ENCODE results near the gene AFF2. TPM values are rescaled to one million over a fixed set of nuclear protein-coding genes. Genes with fewer than 3 reads are reported as not detected.

Gene AFF2
- total and polyA plus RNA-seq, 12 donors, result 0.07 to 17.9 (median 1.7) TPM

GRCh38 chrX:148698221-148698620, 197.8 kb downstream of the AFF2 start:
- WGBS, 4 donors, result 89 to 99% (median 94%) methylated on average over 3 of the region's 3 CpGs
- Histone ChIP-seq H3K4me3 (no peak overlapping the region), H3K9me3 (replicated peaks in 1 of 3) (no peaks in the 10 kb centered on the region), H3K27ac (no peak overlapping the region), H3K27me3 (no peaks in the 10 kb centered on the region), H3K4me1 (replicated peaks in 1 of 2) (no peaks in the 10 kb centered on the region), H3K36me3 (replicated peaks in 1 of 2) (no peaks in the 10 kb centered on the region)
- intact Hi-C loops (cut with DNase I), result no loop called here
- TF ChIP-seq POLR2A (IDR thresholded peaks at IDR 0.05) (no peak), CTCF (IDR thresholded peaks at IDR 0.05) (no peak)
- DNase-seq, result no peak

- H3K27ac ChIP-seq, result no peak overlapping the region
- no peak overlapping the region for H3K4me3 ChIP-seq
- WGBS, 4 donors, result 25 to 61% (median 38%) methylated on average over 2 of the region's 2 CpGs; no CpG with 5 or more reads in 1 of the 4 donors
- no peaks in the 10 kb centered on the region for H3K27me3 ChIP-seq
- intact Hi-C loops (cut with DNase I), result no loop called here
- no peaks in the 10 kb centered on the region for H3K36me3 ChIP-seq (replicated peaks in 1 of 2)
- no peak for DNase-seq
- no peaks in the 10 kb centered on the region for H3K4me1 ChIP-seq (replicated peaks in 1 of 2)
- TF ChIP-seq CTCF (IDR thresholded peaks at IDR 0.05) (no peak), POLR2A (IDR thresholded peaks at IDR 0.05) (no peak)
- no peaks in the 10 kb centered on the region for H3K9me3 ChIP-seq (replicated peaks in 1 of 3)
Measured at GRCh38 chrX:148700021-148700420, 199.6 kb downstream of the AFF2 start.

DNA sequence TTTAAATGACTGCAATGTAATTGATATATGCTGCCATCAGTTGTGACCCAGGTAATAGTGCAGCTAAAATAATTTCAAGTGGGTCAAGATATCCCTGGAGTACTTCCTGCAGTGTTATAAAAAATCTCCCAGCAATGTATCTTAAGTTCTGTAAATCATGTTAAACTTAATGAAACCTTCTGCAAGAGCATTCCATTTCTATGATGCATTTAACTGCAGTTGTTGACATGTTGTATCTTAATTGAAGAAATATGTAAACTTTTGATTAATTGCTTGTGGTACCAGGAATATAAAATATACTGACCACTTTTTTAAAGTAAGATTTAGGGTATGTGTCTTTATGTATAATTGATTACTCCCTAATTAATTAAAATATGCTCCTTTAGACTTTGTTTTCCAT, 213.6 kb downstream of the AFF2 start:
- Histone ChIP-seq H3K4me3 (no peak overlapping the region), H3K4me1 (replicated peaks in 1 of 2) (no peaks in the 10 kb centered on the region), H3K9me3 (replicated peaks in 1 of 3) (no peaks in the 10 kb centered on the region), H3K27ac (no peak overlapping the region), H3K27me3 (no peaks in the 10 kb centered on the region), H3K36me3 (replicated peaks in 1 of 2) (no peaks in the 10 kb centered on the region)
- intact Hi-C loops (cut with DNase I), result no loop called here
- TF ChIP-seq CTCF (IDR thresholded peaks at IDR 0.05), result no peak
- no peak for TF ChIP-seq POLR2A (IDR thresholded peaks at IDR 0.05)
- no peak for DNase-seq

DNA sequence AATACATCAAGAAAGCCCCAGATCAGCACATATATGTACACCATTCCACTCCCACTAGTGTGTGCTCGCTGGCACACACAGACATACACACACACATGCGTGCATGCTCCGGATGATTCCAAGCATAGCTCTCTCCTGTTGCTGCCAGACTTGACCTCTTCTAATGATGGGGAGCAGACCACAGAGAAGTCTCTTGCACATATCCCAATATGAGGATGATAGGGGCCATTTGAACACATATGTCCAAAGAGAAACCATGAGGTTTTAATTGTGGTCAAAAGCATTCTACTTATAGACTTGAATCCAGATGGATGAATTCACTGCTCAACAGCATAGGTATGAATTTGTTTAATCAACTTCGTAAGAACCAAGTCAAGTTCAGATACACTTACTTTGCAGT, 214.9 kb downstream of the AFF2 start:
- H3K4me1 ChIP-seq (replicated peaks in 1 of 2), result no peaks in the 10 kb centered on the region
- intact Hi-C loops (cut with DNase I), result no loop called here
- WGBS, 4 donors, result 76 to 93% (median 79%) methylated on average over 1 to 4 of the region's 4 CpGs
- H3K9me3 ChIP-seq (replicated peaks in 1 of 3), result no peaks in the 10 kb centered on the region
- no peaks in the 10 kb centered on the region for H3K27me3 ChIP-seq
- H3K27ac ChIP-seq, result no peak overlapping the region
- TF ChIP-seq CTCF (IDR thresholded peaks at IDR 0.05), result no peak
- TF ChIP-seq POLR2A (IDR thresholded peaks at IDR 0.05), result no peak
- no peaks in the 10 kb centered on the region for H3K36me3 ChIP-seq (replicated peaks in 1 of 2)
- no peak overlapping the region for H3K4me3 ChIP-seq
- DNase-seq, result no peak
